Measurements from ENCODE around the gene CCNC.

The CCNC gene

DNA sequence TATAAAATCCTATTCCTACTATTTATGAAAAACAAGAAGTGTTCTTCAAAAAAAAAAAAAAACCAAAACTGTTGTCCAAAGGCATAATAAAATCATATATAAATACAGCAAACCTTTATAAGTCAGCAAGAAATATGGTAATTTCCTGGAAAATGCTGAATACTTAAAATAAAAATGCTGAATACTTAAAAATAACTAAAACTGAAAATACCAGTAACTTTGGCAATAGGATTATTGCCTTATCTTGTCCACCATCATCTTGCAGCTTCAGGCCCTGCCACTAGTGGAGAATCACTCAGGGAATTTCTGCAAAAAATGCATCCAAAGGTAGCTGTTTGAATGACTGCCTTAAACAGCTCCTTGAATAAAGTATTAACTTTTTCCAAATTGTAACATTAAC lies 24.5 kb downstream of the CCNC start:
- DNase-seq: no peak

DNA sequence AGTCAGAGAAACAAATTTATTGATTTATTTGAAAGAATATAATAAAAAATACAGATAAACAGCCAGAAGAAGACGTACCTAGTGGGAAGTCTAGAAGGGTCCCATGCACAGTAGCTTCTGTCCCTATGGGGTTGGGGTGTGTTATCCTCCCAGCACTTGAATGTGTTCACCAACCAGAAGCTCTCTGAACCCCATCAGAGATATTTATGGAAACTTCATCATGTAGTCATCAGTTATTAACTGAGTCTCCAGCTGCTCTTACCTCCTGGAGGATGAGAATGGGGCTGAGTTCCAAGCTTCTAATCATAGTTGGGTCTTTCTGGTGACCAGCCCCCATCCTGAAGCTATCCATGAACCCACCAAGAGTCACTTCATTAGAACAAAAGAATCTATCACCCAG lies 37.8 kb downstream of the CCNC start:
- no peak for DNase-seq

DNA sequence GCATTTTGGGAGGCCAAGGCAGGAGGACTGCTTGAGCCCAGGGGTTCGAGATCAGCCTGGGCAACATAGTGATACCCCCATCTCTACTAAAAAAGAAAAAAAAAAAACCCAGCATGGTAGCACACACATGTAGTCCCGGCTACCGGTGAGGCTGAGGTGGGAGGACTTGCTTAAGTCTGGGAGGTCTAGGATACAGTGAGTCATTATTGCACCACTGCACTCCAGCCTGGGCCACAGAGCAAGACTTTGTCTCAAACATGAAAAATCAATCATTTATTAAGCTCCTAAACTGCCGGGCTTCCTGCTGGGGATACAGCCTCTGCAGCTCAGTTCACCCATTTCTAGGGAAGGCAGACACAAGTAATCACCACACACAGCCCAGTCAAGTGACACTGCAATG lies 45.9 kb downstream of the CCNC start:
- no peak for DNase-seq

DNA sequence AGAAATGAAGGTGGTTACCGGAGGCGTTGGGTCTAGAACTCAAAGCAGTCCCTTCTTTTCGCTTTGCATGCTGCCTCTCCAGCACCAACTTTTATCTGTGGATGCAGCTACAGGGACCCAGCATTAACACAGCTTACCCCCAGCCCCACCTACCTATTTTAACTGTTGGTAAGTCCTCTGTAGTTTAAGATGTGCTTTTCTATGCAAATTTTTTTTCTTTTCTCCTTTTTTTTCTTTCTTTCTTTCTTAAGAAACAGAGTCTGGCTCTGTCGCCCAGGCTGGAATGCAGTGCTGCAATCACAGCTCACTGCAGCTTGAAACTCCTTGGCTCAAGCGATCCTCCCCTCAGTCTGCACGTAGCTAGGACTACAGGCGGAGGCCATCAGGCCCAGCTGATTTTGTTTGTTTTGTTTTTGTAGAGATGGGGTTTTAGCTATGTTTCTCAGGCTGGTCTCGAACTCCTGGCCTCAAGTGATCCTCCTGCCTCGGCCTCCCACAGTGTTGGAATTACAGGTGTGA lies 46.8 kb downstream of the CCNC start:
- DNase-seq: no peak

DNA sequence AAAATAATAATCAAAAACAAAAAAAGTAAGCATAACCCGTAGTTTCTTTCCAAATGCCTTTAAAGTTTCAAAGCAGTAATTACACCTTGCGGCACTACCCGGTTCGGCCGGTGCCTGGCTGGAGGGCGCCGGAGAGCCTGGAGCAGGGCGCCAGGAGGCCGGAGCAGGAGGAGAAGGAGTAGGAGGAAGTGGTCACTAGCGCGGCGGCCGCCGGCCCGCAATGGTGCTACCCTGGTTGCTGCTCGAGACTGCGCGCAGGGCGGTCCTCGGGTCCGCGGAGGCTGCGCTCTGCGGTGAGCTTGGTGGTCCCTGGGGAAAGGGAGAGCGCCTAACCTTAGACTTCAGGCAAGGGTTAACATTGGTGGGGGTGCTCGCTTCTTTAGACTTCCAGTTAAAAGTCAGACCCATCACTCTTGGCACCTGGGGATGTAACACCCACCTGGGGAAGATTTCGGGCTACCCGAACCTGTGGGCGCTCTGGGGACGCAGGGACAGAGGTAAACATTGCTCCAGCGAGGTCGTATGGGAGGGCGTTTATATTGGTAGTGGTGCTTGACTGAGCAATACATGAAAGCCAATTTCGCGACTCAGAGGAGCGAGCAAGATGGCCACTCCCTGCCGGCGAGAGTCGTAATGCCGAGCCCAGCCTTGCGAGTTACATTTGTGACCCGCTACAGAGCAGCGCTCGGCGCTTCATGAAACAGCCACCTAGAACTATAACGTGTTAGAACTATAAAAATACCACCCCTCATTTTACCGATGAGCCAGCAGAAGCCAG lies 47.4 kb downstream of the CCNC start:
- DNase-seq: peak; percentile 87 to 88

DNA sequence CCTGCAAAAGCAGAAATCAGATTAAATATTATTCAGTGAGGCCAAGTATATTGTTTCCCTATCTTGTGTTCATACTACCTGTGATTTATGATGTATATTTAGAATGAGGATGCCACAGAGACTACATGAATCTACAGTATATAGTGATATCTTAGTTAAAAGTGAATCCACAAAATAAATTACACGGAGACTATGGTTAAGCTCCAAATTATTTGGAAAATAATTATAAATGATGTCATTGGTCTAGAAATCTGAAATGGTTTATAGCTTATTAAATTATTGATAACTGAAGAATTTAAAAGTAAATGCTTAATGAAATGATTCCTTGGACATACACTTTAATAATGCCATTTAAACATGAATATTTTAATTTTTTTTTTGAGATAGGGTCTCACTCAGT lies 49.0 kb downstream of the CCNC start:
- no peak for DNase-seq

DNA sequence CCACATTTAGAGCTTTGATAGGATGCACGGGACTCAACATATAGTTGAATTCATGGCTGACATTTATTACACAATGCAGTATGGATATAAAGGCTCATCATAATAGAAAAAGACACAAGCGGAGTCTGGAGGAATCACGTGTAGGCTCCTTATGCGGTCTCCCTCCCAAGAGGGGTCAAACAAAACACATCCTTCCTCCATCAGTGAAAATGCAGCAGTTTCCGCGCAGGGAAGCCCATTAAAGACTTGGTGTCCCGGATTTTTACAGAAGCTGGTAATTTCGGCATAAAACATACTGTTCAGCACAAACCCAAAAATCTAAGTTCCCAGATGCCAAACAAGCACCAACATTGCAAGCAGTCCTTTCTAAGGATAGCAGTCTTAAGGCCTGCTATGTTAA lies 54.4 kb downstream of the CCNC start:
- no peak for DNase-seq

DNA sequence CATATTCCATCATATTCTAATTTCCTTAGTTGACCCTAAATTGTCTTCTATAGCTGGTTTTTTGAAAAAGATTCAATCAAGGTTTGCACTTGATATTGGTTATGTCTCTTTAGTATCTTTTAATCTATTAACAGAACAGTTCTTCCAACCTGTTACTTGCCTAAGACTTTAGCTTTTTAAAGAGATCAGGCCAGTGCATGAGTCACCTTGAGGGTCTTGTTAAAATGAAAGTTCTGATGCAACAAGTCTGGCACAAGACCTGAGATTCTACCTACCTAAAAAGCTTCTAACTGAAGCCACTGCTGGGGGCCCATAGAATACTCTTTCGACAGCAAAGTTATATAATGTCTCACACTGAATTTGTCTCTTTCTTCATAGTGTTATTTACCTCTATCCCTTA lies 56.4 kb downstream of the CCNC start:
- DNase-seq: no peak

DNA sequence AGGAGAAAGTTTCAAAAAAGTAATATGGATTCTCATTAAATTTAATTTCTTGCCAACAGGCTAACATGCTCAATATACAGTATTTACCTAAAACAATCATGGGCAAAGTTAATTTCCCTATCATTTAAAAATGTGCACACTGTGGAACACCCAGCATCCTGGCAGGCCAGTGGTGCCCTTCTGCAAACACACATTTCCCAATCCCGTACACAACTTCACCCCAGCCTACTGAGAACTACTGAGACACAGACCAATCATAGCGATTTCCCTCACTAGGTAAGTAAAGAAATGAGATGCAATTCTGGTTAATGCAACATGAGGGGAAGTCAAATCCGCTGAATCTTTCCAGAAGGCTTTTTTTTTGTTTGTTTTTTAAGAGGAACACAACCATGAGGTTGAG lies 60.8 kb downstream of the CCNC start:
- DNase-seq: no peak

DNA sequence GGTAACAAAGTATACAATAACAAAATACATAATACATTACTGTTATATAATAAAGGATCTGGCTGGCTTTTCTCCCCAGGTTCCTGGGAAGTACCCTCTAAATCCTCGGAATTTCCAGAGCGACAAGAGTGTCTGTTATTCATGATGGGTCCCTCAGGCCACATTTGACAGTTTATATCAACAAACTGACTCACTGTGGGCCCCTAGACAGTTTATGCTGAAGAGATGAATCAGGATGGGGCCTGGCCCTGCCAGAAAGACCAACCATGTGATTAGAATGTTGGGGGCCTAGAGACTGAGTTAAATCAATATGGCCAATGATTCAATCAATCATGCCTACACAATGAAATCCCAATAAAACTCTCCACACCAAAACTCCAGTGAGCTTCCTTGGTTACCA lies 66.7 kb downstream of the CCNC start:
- no peak for DNase-seq

DNA sequence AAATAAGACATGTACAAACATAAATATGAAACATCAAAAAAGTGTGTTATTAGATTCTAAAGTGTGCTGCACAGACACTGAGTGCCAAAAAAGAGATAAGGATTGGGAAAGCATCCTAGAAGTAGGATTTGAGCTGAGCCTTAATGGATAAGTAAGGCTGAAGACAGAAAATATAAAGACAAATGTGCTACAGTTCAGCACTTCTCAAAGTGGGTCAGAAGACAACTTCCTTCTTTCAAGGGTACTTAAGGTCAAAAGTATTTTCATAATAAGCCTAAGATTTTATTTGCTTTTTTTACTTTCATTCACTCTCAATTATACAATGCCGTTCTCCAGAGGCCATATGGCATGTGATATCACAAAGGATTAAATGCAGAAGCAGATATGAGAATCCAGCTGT lies 70.0 kb downstream of the CCNC start:
- DNase-seq: no peak

DNA sequence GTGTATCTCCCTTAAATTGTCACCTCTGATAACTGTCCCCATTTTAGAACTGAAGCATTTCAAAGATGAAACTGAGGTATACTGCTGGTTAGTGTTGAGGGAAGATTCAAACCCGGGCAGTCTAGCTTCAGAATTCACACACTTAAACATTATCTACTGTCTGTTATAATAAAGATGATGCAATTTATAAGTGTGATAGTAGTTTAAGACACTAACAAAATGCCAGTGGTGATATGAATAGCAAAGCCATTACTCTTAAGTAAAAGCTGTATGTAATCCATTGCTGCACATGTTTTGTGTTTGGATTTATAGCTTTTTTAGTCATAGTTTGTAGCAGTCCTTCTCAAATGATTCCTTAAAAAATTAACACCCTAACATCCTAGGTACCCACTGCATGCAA lies 73.0 kb downstream of the CCNC start:
- DNase-seq: no peak

All from activated T-cell treated with anti-CD3 and anti-CD28 coated beads, Interleukin-2, amount 50 U/mL, for 48 hours (primary cell).